DND-41 (cell line): ENCODE measurements around the gene VPS37B.

Experiments used
- CTCF ChIP-seq: IDR thresholded peaks from 2 replicates; pipeline ENCODE4 v1.5.1; 2012; ENCODE audit warnings: borderline replicate concordance, low read length, moderate library complexity, mild to moderate bottlenecking; ENCODE audit not compliant: poor library complexity, severe bottlenecking; ENCODE audit errors: extremely low read depth
- EZH2 ChIP-seq: IDR thresholded peaks from 3 replicates; pipeline ENCODE4 v1.6.1; 2012; ENCODE audit warnings: borderline replicate concordance, low read depth, mild to moderate bottlenecking, moderate library complexity, low read length, inconsistent platforms; ENCODE audit not compliant: severe bottlenecking

- no peak for TF ChIP-seq EZH2
- TF ChIP-seq CTCF: no peak
These were observed 1.5 kb downstream of the VPS37B start for GRCh38 chr12:122894193-122895121.
